ENCODE data around the gene NME1. TPM values are rescaled to one million over a fixed set of nuclear protein-coding genes. Genes with fewer than 3 reads are reported as not detected.
A peak's percentile ranks its signal among the peaks of the same experiment; 100 is the strongest.
"Not testable (repeated sequence)": the region's sequence is repeated elsewhere in the genome, so short reads cannot be mapped to it uniquely, and the experiment has no call there.

Gene NME1
- total and polyA plus RNA-seq, 3 donors from 2014 or later = 37.3 to 53.7 (median 52.3) TPM

- 0% methylated on average over 13 to 74 of the region's 98 CpGs for WGBS, 2 donors
- Histone ChIP-seq H3K27me3 (no peaks in the 10 kb centered on the region), H3K36me3 (ENCODE audit: low read depth, missing control alignments) (no peaks in the 10 kb centered on the region), H3K4me3 (peak within 1 kb of the TSS; percentile 77 to 91), H3K4me1 (peaks cover 14% of the 10 kb centered on the region), H3K27ac (peak within 1 kb of the TSS; percentile 72 to 92), H3K9me3 (no peaks in the 10 kb centered on the region)
- intact Hi-C loops (cut with DNase I; ENCODE audit: low total_unique reads) = no loop called here
- DNase-seq = peak; percentile 91
- TF ChIP-seq CTCF (IDR thresholded peaks at IDR 0.05) (no peak), POLR2A (IDR thresholded peaks at IDR 0.05) (no peak)
Observed at GRCh38 chr17:51166198-51166986, 13.0 kb downstream of the NME1 start, which contains the start of gene NME2. NME2 (plus strand) TSS chr17:51166411; CDS start chr17:51166831, 420 bp downstream.

DNA sequence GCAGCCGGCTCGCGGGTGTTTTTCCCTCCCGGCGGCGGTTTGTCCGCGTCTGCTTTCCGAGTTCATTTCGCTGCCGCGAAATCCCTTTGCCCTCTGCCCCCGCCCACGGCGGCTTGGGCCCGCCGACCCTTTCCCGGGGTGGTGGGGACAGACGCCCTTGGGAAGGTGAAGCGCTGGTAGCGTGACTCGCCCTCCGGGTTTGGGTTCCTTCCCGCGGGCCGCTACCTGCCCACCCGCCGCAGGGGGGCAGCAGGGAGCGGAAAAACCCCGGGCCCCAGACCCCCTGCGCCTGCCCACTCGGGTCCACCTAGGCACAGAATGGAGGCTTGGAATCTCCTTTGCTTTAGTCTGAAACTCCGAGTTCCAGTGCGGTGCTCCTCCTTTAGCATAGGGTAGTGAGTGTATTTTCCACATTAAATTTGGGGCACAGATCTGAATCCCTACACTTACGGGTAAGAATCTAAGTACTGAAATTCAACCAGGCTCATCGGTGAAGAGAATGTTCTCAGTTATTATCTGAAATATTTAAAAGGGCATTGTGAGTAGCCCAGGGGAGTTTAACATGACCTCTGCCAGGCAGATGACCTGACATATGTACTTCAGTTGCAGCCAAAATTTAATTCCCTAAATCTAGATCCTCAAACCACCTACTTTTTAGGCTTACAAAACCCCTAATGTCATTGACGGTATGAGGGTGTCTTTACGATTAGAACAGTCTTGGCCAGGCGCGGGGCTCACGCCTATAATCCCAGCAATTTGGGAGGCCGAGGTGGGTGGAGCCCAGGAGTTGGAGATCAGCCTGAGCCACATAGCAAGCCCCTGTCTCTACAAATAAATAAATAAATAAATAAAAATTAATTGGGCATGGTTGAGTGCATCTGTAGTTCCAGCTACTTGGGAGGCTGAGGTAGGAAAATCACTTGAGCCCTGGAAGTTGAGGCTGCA lies 13.9 kb downstream of the NME1 start:
- WGBS, 2 donors = 9 to 30% methylated on average over 18 to 42 of the region's 42 CpGs
- Histone ChIP-seq H3K27me3 (no peaks in the 10 kb centered on the region), H3K4me1 (peaks cover 14% of the 10 kb centered on the region), H3K4me3 (peak overlapping the region; percentile 77 to 91), H3K36me3 (ENCODE audit: low read depth, missing control alignments) (no peaks in the 10 kb centered on the region), H3K27ac (peak overlapping the region; percentile 72 to 92), H3K9me3 (no peaks in the 10 kb centered on the region)
- TF ChIP-seq POLR2A (IDR thresholded peaks at IDR 0.05) (no peak), CTCF (IDR thresholded peaks at IDR 0.05) (peak; percentile 24 to 71 (median 40))
- DNase-seq = peak; percentile 58
- intact Hi-C loops (cut with DNase I; ENCODE audit: low total_unique reads) = no loop called here

DNA sequence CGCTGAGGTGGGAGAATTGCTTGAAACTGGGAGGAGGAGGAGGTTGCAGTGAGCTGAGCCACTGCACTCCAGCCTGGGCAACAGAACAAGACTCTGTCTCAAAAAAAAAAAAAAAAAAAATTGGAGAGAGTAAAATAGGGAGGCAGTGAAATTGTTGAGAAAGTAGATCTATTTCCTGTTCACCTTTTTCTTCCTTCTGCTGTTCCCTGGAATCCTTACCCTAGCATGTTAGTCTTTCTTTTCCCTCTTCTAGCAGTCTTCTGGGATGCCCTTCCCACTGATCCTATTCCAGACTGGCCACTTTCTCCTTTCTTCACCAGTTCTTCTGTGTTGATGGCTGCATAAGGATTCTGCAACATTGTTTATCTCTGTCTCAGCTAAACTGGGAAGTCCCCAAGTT lies 16.0 kb downstream of the NME1 start:
- 66 to 91% methylated on average over 1 of the region's 1 CpG for WGBS, 2 donors
- intact Hi-C loops (cut with DNase I; ENCODE audit: low total_unique reads) = no loop called here

DNA sequence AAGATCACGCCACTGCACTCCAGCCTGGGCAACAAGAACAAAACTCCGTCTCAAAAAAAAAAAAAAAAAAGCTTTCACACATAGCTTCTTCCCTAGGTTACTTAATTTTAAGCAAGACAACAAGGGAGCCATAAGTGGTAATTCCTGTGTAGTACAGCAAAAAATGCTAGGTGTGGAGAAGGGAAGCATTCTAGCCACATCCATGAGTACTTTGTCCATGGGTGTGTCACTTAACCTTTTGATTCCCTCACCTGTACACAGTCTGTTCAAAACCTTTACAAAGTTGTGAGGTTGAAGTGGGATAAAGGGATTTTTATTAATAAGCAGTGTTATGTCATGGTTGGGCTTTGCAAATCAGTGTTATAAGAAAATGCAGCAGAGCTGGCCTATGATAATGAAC lies 17.4 kb downstream of the NME1 start:
- intact Hi-C loops (cut with DNase I; ENCODE audit: low total_unique reads) = no loop called here
- Histone ChIP-seq H3K9me3 (no peaks in the 10 kb centered on the region), H3K36me3 (ENCODE audit: low read depth, missing control alignments) (no peaks in the 10 kb centered on the region), H3K27ac (no peak overlapping the region), H3K27me3 (no peaks in the 10 kb centered on the region), H3K4me3 (no peak overlapping the region), H3K4me1 (peaks cover 8% of the 10 kb centered on the region)
- no peak for DNase-seq
- WGBS, 2 donors = 84 to 89% methylated on average over 2 of the region's 2 CpGs
- TF ChIP-seq POLR2A (IDR thresholded peaks at IDR 0.05) (no peak), CTCF (IDR thresholded peaks at IDR 0.05) (no peak)

More for the DNA sequence above, 16.0 kb downstream of the NME1 start:
- no peak overlapping the region for H3K27ac ChIP-seq
- no peaks in the 10 kb centered on the region for H3K36me3 ChIP-seq (ENCODE audit: low read depth, missing control alignments)
- no peaks in the 10 kb centered on the region for H3K9me3 ChIP-seq
- H3K4me1 ChIP-seq = peaks cover 14% of the 10 kb centered on the region
- no peak for DNase-seq
- no peak for TF ChIP-seq POLR2A (IDR thresholded peaks at IDR 0.05)
- no peak for TF ChIP-seq CTCF (IDR thresholded peaks at IDR 0.05)
- H3K27me3 ChIP-seq = no peaks in the 10 kb centered on the region
- no peak overlapping the region for H3K4me3 ChIP-seq

GRCh38 chr17:51172030-51172429 lies 18.7 kb downstream of the NME1 start:
- H3K36me3 ChIP-seq (ENCODE audit: low read depth, missing control alignments); H3K27ac ChIP-seq; H3K4me1 ChIP-seq; H3K4me3 ChIP-seq; H3K27me3 ChIP-seq; H3K9me3 ChIP-seq; intact Hi-C loops (cut with DNase I; ENCODE audit: low total_unique reads); DNase-seq: not testable (repeated sequence)
- WGBS, 2 donors = 85 to 94% methylated on average over 9 of the region's 9 CpGs
